Stimulated activated naive CD8-positive, alpha-beta T cell treated with anti-CD3 and anti-CD28 coated beads, Interleukin-15, Interleukin-2, amounts not matched to agents 100 U/mL and 50 U/mL, for 24 hours (primary cell): ENCODE results near the gene RPL10.

Source experiments
- ATAC-seq: fragments of 150-1000 bp; cut with Tn5 transposase; one replicate; pipeline ENCODE4 v1.10.0; 2021
- DNase-seq: peaks from one replicate; pipeline ENCODE4 v3.0.0; 2021

The RPL10 gene

DNA sequence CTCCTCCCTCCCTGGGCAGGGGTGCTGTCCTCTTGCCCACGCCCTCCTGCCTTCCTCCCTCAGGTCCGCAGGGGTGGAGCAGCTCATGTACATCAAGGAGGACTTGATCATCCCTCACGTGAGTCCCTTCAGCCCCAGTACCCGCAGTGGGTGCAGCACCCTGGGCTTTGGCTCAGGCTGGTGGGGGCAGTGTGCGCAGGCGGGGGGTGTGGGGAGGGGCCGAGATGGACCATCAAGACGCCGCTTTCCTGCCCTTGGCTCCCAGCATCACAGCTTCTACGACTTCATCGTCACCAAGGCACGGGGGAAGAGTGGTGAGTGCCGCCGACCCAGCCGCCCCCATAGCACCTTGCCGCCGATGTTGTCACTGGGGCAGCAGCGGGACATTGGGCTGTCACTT, 51.4 kb downstream of the RPL10 start:
- ATAC-seq (peak; percentile 28), DNase-seq (no peak)

DNA sequence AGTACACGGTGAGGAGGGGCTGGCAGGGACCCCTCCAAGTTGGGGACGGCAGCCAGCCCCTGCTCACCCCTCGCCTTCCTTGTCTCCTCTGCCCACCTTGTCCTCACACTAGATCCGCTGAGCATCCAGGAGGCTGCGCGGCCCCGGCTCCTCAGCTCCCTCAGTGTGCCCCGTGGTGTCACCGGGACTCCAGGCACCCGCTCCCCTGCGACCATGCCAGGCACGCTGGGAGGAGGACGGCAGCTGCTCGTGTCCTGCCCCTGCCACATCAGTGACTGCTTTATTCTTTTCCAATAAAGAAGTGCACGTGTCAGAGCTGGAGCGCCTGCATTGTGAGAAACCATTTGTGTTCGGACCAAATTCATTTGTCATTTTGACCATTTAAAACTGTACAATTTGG, 52.1 kb downstream of the RPL10 start:
- ATAC-seq (no peak), DNase-seq (no peak)
